GM21515 (cell line): ENCODE measurements around the gene ARRDC1.

Experiments used
- ATAC-seq: cut with Tn5 transposase; IDR thresholded peaks from one replicate; pipeline ENCODE4 v1.9.1; 2021; ENCODE audit not compliant: unreplicated experiment

Gene ARRDC1

DNA sequence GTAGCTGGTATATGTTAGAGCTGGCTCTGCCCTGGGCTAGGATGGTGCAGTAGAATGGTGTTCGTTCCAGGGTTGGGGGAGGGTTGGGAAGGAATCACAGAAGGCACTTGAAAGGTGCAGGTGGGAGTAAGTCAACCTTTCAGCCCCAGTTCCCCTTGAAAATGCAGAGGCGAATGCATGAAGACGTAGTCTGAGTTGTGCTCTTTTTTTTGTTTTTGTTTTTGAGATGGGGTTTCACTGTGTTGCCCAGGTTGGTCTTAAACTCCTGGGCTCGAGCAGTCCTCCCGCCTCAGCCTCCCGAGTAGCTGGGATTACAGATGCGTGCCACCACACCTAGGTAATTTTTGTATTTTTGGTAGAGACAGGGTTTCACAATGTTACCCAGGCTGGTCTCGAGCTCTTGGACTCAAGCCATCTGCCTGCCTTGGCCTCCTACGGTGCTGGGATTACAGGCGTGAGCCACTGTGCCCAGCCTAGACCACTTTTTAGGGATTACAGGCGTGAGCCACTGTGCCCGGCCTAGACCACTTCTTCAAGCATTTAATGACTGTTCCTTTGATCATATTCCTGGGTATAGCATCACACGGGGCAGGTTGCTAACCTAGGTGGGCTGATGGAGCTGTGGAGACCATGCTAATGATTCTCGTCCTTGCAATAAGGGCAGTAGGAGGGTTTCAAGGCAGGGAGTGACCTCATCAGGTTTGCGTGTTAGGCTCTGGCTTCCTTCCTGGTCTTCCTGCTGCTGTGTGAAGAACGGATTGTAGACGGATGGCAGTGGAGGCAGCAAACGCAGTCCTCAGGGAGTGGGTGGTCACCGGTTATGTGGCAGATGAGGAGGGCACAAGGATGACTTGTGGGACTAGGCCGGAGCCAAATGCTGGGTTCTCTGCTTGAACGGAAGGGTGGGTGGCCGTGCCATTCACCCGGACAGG lies 27.0 kb downstream of the ARRDC1 start:
- no peak for ATAC-seq

DNA sequence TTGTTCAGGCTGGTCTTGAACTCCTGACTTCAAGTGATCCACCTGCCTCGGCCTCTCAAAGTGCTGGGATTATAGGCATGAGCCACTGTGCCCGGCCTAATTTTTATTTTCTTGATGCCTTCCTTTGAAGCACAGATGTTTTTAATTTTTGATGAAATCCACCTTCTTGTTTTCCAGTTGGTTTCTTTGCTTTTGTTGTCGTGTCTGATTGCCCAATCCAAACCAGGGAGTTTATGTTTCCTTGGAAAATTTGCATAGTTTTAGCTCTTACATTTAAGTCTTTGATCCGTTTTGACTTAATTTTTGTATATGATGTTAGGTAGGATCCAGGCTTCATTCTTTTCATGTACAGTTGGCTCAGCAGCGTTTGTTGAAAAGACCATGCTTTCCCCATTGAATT lies 28.5 kb downstream of the ARRDC1 start:
- ATAC-seq, result no peak

DNA sequence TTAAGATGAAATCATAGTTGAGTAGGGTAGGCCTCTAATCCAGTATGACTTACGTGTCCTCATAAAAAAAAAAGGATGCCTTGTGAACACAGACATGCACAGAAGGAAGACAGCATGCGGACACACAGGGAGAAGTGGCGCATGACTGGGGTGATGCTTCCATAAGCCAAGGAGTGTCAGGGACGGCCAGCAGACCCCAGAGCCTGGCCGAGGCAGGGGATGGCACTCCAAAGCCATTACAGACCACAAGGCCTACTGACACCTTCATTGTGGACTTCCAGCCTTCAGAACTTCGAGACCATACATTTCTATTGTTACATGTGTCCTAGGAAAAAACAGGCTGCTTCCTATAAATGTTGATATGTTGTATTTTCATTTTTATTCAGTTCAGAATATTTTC lies 33.2 kb downstream of the ARRDC1 start:
- ATAC-seq, result no peak

DNA sequence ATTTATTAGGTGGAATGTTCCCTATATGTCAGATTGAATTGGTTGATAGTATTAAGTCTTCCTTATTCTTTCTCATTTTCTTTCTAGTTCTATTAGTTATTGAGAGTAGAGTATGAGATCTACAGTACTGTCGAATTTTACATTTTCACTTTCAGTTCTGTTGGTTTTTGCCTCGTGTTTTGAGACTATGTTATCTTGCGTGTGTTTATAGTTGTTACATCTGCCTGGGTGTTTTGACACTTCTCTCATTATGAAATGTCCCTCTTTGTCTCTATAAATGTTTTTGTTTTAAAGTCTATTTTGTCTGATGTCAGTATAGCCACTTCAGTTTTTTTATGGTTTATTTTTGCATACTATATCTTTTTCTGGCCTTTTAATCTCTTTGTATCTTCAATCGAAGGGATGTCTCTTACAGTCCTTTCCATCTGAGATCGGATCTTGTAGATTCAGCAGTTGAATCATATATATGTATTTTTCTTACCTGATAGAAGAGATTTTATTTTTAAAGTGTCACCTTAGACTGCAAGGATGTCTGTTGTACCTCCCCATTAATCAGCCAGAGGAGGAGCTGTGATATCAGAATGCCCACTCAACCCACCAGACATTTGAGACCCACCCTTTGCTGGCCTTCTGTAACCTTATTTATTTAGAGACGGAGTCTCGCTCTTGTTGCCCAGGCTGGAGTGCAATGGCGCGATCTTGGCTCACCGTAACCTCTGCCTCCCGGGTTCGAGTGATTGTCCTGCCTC lies 34.0 kb downstream of the ARRDC1 start:
- no peak for ATAC-seq

DNA sequence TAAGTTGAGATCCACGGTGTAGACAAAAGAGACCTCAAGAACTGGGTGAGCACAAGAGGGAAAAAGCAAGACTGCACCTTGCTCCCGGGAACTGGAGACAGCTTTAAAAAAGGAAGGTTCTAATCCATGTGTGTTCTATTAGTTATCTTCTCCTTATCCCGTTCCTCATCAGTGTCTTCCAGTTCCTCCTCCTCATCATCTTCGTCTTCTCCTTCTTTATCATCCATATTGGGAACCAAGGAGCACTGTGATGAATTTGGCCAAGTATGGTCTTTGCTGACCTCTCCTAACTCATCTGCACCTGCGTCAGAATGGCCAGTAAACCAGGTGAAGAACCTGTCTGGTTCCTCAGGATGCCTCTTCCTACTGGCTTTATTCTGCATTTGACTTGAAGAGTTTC lies 35.4 kb downstream of the ARRDC1 start:
- no peak for ATAC-seq

DNA sequence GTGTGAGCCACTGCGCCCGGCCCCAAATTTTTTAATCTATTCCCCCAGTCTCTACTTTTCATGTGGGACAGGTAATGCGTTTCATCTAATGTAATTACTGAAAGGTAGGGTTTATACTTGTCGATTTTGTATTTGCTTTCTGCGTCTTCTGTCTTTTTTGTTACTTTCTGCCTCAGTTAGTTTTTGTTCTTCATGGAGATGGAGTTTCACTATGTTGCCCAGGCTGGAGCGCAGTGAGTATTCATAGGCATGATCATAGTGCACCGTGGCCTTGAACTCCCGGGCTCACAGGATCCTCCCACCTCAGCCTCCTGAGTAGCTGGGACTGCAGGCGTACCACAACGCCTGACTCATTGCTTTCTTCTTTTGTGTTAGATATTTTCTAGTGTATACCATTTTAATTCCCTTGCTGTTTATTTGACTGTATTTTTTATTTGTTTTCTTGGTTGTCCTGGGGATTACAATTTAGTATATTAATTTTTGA lies 36.7 kb downstream of the ARRDC1 start:
- no peak for ATAC-seq

DNA sequence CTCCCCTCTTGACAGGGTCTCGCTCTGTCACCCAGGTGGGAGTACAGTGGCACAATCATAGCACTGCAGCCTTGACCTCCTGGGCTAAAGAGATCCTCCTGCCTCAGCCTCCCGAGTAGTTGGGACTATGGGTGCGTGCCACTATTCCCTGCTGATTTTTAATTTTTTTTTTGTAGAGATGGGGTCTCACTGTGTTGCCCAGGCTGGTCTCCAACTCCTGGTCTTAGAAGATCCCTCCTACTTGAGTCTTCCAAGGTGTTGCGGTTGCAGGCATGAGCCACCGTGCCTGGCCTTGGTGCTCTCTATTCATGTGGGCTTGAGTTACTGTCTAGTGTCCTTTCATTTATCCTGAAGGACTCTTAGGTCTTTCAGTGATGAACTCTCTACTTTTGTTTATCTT lies 37.4 kb downstream of the ARRDC1 start:
- no peak for ATAC-seq

- ATAC-seq, result no peak
These were observed 38.4 kb downstream of the ARRDC1 start for GRCh38 chr9:137643921-137644320.

GRCh38 chr9:137645211-137645610 lies 39.7 kb downstream of the ARRDC1 start:
- ATAC-seq, result no peak

DNA sequence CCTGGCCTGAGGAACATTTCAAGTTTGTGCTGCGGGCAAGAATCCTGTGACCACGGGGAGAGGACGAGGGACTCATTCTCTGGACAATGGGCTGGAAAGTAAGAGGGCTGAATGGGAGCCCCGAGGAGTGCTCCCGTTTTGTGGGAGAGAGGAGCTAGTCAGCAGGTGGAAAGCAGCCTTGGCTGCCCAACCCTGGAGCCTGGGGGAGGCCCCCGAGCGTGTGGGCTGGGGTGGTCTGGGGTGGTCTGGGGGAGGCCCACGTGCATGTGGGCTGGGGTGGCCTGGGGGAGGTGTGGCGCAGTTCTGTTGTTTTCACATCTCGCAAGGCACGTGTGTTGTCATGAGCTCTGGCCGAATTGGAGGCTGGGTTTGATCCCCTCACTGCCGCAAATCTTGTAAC lies 40.9 kb downstream of the ARRDC1 start:
- ATAC-seq, result no peak

DNA sequence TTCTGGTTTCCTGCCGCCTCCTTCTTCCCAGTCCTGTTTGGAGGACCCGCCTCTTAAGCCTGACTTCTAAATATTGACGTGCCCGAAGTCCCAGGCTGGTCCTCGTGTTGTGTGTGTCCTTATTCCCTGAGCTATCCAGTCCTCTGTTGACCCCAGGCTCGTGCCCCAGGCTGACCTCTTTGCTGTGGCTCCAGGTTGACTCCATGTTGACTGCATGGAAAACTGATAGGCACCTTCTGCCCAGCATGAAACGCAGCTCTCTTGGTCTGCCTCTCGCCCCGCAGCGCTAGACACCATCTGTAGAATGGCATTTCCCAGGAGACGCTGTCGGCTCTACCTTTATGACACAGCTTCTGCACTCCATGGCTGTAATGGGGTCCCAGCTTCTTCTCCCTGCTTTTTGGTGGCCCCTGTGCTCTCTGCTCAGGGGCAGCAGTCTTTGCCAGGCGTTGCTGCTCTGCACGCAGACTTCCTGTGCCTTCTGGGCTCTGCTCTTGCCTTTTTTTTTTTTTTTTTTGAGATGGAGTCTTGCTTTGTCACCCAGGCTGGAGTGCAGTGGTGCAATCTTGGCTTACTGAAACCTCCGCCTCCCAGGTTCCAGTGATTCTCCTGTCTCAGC lies 41.7 kb downstream of the ARRDC1 start:
- ATAC-seq, result no peak

- ATAC-seq, result no peak
These were observed 42.9 kb downstream of the ARRDC1 start for GRCh38 chr9:137648396-137648795.

- ATAC-seq, result no peak
These were observed 44.1 kb downstream of the ARRDC1 start for GRCh38 chr9:137649553-137649952.

- no peak for ATAC-seq
These were observed 44.8 kb downstream of the ARRDC1 start for GRCh38 chr9:137650259-137650658.

GRCh38 chr9:137650779-137651178 lies 45.3 kb downstream of the ARRDC1 start:
- ATAC-seq, result no peak

DNA sequence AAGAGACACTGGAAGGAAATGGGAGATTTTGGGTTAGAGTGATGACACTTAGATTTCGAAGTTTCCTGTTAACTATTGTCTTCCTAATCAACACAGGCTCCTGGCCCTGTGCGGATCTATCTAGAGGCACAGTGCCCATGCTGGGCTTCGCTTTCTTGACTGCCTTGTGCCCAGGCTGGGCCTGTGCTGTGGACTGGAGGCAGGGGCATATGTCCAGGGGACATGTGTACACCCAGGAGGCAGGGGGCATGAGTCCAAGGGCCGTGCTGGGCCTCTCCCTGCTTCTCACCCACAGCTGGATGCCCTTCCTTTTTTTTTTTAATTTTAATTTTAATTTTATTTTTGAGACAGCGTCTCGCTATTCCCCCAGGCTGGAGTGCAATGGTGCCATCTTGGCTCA lies 50.9 kb downstream of the ARRDC1 start:
- ATAC-seq, result no peak

- ATAC-seq, result no peak
These were observed 52.1 kb downstream of the ARRDC1 start for GRCh38 chr9:137657606-137658005.

DNA sequence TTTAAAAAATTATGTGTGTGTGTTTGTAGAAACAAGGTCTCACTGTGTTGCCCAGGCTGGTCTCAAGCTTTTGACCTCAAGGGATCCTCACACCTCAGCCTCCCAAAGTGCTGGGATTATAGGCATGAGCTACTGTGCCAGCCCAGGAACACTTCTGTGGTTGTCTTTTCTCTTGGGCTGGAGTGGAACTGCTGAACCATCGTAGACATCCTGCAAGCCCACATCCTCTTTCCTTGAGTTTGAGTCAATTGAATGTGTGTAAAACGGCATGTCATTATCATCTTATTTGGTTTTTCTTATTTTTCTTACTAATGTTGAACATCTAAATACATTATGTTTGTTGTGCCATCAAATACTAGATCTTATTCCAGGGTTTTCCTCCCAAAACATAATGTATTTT lies 53.3 kb downstream of the ARRDC1 start:
- ATAC-seq, result no peak

- no peak for ATAC-seq
These were observed 54.7 kb downstream of the ARRDC1 start for GRCh38 chr9:137660144-137660543.

DNA sequence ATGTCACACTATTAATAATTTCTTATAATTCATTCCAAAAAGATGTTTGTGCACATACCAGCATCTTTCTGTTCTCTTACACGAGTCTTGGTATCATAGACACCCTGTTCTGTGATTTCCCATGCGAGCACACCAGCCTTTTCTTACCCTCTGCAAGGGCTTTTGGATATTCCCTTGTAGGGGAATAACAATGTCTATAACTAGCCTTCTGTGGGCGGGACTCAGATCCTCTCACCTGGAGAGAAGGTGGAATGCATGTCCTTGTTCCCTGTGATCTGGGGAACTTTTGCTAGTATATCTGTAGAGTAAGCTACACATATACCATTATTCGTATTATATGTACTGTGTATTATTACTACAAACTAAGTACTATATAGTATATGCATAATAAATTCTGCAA lies 58.1 kb downstream of the ARRDC1 start:
- ATAC-seq, result no peak

- ATAC-seq, result no peak
These were observed 59.2 kb downstream of the ARRDC1 start for GRCh38 chr9:137664676-137665075.
